Measurements from ENCODE around the gene POLR2A. TPM values are rescaled to one million over a fixed set of nuclear protein-coding genes. Genes with fewer than 3 reads are reported as not detected.

Gene POLR2A
- total and polyA plus RNA-seq, 2 donors (not counting 3 experiments of a cell fraction or from before 2014, with no cell fraction given): 45.9 to 145 TPM

- dilution Hi-C loops (cut with MboI; ENCODE audit: extremely low pct_ligation_motif_present, low sequenced_read_pairs) (no loop called here), intact Hi-C loops (cut with micrococcal nuclease) (no loop called here)
- FAIRE-seq (no peak), DNase-seq (ENCODE audit: low read depth, low spot score) (no peak)
- Histone ChIP-seq H3K27ac (ENCODE audit: insufficient read depth, low read depth, low read length) (no peak overlapping the region), H3K9me1 (replicated peaks; ENCODE audit: control insufficient read depth, extremely low read depth, insufficient read depth, low read length) (no peaks in the 10 kb centered on the region), H3K9me3 (replicated peaks; ENCODE audit: control insufficient read depth, insufficient read depth, low read length) (no peaks in the 10 kb centered on the region), H3K9ac (replicated peaks; ENCODE audit: extremely low read depth, insufficient read depth, low read length) (no peak overlapping the region), H3K4me1 (ENCODE audit: control insufficient read depth, extremely low read depth, insufficient read depth, low read length) (peaks cover 7% of the 10 kb centered on the region), H3K4me3 (replicated peaks in 1 of 3; ENCODE audit: insufficient read depth in 1 of 3, low read depth in 1 of 3, low read length in 3 of 3) (no peak overlapping the region), H3K4me2 (ENCODE audit: insufficient read depth, low read length) (no peak overlapping the region), H4K20me1 (replicated peaks; ENCODE audit: control insufficient read depth, extremely low read depth, insufficient read depth, low read length) (no peaks in the 10 kb centered on the region), H3K27me3 (ENCODE audit: control insufficient read depth in 2 of 2, insufficient read depth in 2 of 2, low read length in 2 of 2) (no peaks in the 10 kb centered on the region), H2AFZ (ENCODE audit: low read depth, low read length) (no peak overlapping the region), H3K79me2 (ENCODE audit: control insufficient read depth, insufficient read depth, low read length) (peaks cover 5% of the 10 kb centered on the region), H3K36me3 (ENCODE audit: control insufficient read depth in 2 of 2, extremely low read depth in 1 of 2, insufficient read depth in 2 of 2, low read length in 2 of 2) (peaks cover 44 to 62% of the 10 kb centered on the region in 2 experiments)
- CTCF ChIA-PET: interaction anchor here (0.5 to 2.6 kb wide), 8 partner anchors 15 to 221 kb away, joined by 3 to 12 read pairs (median 4); partner anchors contain the start of genes CHRNB1 and SLC2A4
- BruUV-seq (replicated peaks): no TSS peak
- POLR2A ChIA-PET: no interaction called here
- TF ChIP-seq MAX (IDR thresholded peaks at IDR 0.05; ENCODE audit: insufficient read depth, insufficient read length): no peak
- TF ChIP-seq CTCF (IDR thresholded peaks at IDR 0.05; ENCODE audit: extremely low read depth in 1 of 2, insufficient read depth in 1 of 2, low read depth in 1 of 2, low read length in 2 of 2): no peak
- TF ChIP-seq GATA2 (IDR thresholded peaks at IDR 0.05; ENCODE audit: insufficient read depth, insufficient read length, low read depth, low read length): no peak
- no peak for TF ChIP-seq POLR2A (IDR thresholded peaks at IDR 0.05; ENCODE audit: low read depth, low read length)
- TF ChIP-seq POLR2AphosphoS5 (IDR thresholded peaks at IDR 0.05; ENCODE audit: insufficient read depth, low read depth, low read length): no peak
- TF ChIP-seq FOS (IDR thresholded peaks at IDR 0.05; ENCODE audit: borderline replicate concordance, insufficient read depth, low read length): no peak
- TF ChIP-seq MYC (IDR thresholded peaks at IDR 0.05; ENCODE audit: low read depth, low read length): no peak
- no peak for TF ChIP-seq JUN (IDR thresholded peaks at IDR 0.05; ENCODE audit: borderline replicate concordance, insufficient read depth, insufficient read length, low read depth)
- TF ChIP-seq EZH2 (IDR thresholded peaks at IDR 0.05; ENCODE audit: borderline replicate concordance, low read depth, low read length, severe bottlenecking): no peak
These were observed 18.1 kb downstream of the POLR2A start for GRCh38 chr17:7502171-7502847.

All from endothelial cell of umbilical vein (primary cell).